Right renal pelvis (tissue), 4 donors: ENCODE measurements around the gene DCTN5. TPM values are rescaled to one million over a fixed set of nuclear protein-coding genes. Genes with fewer than 3 reads are reported as not detected.

Experiments used
- DNase-seq, 4 donors: peaks; one replicate each; pipeline ENCODE4 v3.0.0-alpha.2; 2013; ENCODE audit warnings: low read depth in 4 of 4, low spot score in 3 of 4, missing footprints in 1 of 4
- polyA plus RNA-seq, 4 donors: library from polyadenylated mRNA; unstranded; fragments of 120-200 nt; gene quantifications; one replicate each; pipeline ENCODE4 v1.2.1, GENCODE V29; 2013; ENCODE audit not compliant: insufficient read length in 4 of 4

Gene DCTN5
- polyA plus RNA-seq, 4 donors, result 68.4 to 76.4 (median 73.4) TPM

GRCh38 chr16:23651943-23652468 is 10.7 kb downstream of the DCTN5 start:
- no peak for DNase-seq

GRCh38 chr16:23663918-23664317 is 22.7 kb downstream of the DCTN5 start:
- no peak for DNase-seq

- DNase-seq, result no peak
These were observed 25.5 kb downstream of the DCTN5 start for GRCh38 chr16:23666571-23667354.

GRCh38 chr16:23667355-23667659 is 26.0 kb downstream of the DCTN5 start:
- no peak for DNase-seq

- no peak for DNase-seq
These were observed 27.0 kb downstream of the DCTN5 start for GRCh38 chr16:23668225-23668624.

GRCh38 chr16:23668873-23669272 is 27.6 kb downstream of the DCTN5 start:
- no peak for DNase-seq

GRCh38 chr16:23670137-23670776 is 29.0 kb downstream of the DCTN5 start:
- no peak for DNase-seq

GRCh38 chr16:23673971-23674614 is 32.8 kb downstream of the DCTN5 start:
- no peak for DNase-seq

- DNase-seq, result no peak
These were observed 35.7 kb downstream of the DCTN5 start for GRCh38 chr16:23676924-23677480.

GRCh38 chr16:23678430-23679273 is 37.4 kb downstream of the DCTN5 start, which contains the start of gene PLK1:
Gene PLK1 (plus strand): TSS chr16:23678889. CDS start chr16:23678933, 44 bp downstream.
- peak; percentile 60 to 71 (median 68) for DNase-seq

- DNase-seq, result no peak
These were observed 38.2 kb downstream of the DCTN5 start for GRCh38 chr16:23679274-23679985.

- no peak for DNase-seq
These were observed 38.7 kb downstream of the DCTN5 start for GRCh38 chr16:23679986-23680336.

- DNase-seq, result no peak
These were observed 40.9 kb downstream of the DCTN5 start for GRCh38 chr16:23682181-23682580.

GRCh38 chr16:23683487-23683886 is 42.2 kb downstream of the DCTN5 start:
- DNase-seq, result no peak

GRCh38 chr16:23687034-23687808 is 46.0 kb downstream of the DCTN5 start:
- no peak for DNase-seq

- no peak for DNase-seq
These were observed 48.3 kb downstream of the DCTN5 start for GRCh38 chr16:23689442-23690187.

GRCh38 chr16:23690771-23691482 is 49.7 kb downstream of the DCTN5 start:
- DNase-seq, result no peak
